GM21367 (cell line): ENCODE measurements around the gene CEP43.

Experiments
- ATAC-seq: cut with Tn5 transposase; IDR thresholded peaks from one replicate; pipeline ENCODE4 v1.9.1; 2021; ENCODE audit not compliant: unreplicated experiment

The CEP43 gene

DNA sequence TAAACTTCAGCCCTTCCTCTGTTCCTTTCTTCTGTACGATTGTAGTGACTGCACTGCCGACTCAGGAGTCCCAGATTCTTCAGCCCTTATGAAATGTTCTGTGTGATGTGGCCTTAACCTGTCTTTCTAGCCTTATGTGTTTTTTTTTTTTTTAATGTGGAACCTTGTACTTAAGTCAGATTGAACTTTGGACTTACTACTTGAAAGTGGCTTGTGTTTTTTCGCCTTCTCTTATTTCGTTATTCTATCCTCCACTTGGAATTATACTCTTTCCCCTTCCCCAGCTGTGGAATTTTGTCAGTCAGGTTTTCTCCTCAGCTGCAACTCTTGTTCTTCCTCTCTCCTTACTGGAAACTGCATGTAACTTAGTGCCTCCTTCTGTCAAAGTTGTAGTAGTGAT is 8.8 kb downstream of the CEP43 start:
- no peak for ATAC-seq

DNA sequence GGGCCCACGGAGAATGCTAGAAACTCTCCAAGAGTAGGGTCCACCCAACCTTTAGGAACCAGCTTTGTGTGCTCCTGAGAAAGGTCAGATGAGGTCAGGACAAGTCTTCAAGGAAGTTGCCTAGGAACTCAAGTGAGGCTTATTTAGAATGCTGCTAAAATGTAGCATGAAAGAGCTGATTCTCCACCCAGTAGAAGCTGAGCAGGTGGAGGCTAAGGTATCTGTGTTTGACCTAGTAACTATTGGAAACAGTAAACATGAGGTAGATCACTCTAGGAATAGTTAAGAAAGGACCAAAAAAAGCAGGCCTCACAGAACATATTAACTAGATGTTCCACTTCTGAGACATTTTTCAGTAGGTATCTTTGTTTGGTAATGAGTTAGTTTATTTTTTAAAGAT is 13.9 kb downstream of the CEP43 start:
- ATAC-seq, result no peak

DNA sequence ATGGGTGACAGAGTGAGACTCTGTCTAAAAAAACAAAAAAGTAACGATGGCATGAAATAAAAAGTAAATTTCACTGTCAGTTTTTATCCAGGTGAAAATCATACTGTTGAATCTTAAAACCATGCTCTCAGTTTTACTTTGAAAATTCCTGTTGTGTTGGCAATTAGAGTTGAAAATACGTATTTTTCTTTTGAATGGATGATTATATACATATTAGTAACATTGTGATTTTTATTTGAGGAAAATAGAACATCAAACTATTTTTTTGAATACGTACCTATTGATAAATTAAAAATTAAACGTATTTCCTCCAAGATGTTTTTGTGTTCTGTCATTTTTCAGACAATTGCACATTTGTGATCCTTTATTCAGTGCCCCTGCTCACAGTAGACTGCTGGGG is 14.7 kb downstream of the CEP43 start:
- ATAC-seq, result no peak

DNA sequence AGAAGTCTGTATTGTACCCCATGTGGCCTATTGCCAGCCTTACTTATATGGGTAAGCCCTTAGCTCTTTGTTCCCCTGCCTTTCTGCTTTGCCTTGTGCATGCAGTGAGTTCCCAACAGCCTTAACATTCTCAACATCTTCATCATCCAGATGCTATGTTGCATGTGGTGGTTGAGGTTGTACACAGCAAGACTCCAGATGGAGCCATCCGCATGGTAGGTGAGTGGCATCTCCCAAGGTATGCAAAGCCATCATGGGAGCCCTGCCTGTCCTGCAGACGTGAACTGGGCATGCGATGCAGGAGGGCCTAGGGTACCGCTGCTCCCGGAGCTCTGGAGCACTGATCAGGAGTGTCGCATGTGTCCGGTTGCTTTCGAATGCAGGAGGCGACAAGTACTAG is 16.1 kb downstream of the CEP43 start:
- no peak for ATAC-seq

DNA sequence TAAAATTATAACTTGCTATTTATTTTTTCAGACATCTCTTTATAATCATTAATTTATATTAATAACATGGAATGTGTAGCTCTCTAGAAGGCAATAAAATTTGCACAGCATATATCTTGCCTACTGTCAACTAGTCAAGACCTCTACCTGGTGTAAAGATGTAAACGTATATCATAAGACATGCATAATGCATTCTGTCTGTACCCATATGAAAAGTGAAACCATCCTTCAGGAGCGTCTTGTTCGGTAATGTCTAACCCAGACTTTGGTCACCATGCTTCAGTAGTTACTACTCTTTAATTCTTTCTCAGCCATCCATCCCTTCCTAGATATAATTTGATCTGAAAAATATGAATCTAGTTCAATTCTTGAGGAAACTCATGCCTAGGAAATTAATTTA is 21.0 kb downstream of the CEP43 start:
- ATAC-seq, result peak; percentile 67

GRCh38 chr6:167027308-167027707 is 28.1 kb downstream of the CEP43 start:
- no peak for ATAC-seq

- ATAC-seq, result no peak
Measured at GRCh38 chr6:167027772-167028171, 28.6 kb downstream of the CEP43 start.

DNA sequence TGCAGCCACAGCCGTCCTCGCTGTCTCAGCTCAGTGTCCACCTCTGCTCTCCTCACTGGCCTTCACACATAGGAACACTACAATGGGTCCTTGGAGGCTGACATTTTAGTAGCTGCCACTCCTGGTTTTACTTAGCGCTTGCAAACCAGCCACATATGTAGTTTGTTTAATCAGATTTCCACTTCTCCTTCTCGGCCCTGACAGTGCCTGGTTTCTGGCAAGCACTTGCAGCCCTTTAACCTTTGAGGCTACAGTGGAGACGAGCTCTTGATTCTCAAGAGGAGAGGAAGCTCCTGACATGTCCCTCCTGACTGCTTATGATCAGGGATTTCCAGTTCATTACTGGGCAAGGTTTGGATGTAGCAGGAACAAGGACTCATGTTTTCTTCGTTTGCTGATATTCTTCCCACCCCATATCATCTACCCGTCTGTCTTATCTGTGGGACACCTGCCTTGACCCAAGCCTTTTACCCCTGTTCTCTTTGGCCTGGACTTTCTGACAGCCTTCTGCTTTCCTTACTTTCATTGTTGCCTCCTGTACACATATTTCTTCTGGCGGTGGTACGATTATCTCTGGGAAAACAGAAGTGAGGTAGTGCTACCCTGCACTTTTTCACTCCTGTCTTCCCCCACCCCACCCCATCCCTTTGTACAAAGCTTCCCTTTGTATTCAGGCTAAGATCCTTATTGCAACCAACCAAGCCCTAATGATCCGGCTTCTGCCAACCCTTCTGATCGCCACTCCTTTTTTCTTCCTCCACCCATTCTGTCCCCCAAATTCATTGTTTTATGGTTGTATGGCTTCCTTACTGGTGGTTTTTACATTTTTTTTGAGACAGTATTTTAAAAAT is 31.2 kb downstream of the CEP43 start:
- ATAC-seq, result no peak

- ATAC-seq, result no peak
Measured at GRCh38 chr6:167031082-167031709, 32.0 kb downstream of the CEP43 start.

DNA sequence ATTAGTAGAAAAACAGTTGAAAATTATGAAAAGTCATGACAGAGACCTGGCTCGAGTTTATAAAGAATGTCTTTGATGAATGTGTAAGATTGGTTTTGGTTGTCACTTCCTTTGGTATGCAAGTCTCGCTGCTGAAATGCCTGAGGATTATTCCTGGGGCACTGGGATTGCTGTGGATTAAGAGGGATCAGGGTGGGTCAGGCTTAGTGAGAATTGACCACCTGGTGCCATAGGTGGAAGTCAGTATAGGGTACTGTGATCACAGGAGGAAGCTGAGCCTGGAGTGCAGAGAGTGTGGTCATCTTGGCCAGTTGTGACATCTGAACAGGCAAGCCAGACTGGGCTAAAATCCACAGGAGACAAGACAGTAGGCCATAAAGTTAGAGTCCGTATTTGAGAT is 34.9 kb downstream of the CEP43 start:
- ATAC-seq, result no peak

GRCh38 chr6:167037762-167038161 is 38.6 kb downstream of the CEP43 start:
- ATAC-seq, result no peak

DNA sequence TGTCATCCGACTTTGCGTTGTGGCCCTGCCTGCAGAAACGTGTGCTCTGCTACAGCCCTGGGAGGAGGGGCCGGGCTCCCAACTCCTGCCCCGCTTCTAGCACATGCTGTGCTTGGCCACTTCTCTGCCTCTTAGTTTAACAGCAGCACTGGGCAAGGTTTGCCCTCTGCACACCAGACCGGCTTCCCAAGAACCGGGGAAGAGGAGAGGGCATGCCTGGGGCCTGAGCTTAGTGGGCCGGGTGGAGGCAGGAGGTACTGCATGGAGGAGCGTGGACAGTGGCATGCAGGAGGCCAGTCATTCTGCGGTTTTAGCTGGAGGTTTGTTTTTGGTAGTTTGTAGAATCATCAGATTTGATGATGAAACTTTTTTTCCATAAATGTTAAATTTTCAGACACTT is 45.5 kb downstream of the CEP43 start:
- ATAC-seq, result no peak

GRCh38 chr6:167045828-167046580 is 46.8 kb downstream of the CEP43 start:
- no peak for ATAC-seq

DNA sequence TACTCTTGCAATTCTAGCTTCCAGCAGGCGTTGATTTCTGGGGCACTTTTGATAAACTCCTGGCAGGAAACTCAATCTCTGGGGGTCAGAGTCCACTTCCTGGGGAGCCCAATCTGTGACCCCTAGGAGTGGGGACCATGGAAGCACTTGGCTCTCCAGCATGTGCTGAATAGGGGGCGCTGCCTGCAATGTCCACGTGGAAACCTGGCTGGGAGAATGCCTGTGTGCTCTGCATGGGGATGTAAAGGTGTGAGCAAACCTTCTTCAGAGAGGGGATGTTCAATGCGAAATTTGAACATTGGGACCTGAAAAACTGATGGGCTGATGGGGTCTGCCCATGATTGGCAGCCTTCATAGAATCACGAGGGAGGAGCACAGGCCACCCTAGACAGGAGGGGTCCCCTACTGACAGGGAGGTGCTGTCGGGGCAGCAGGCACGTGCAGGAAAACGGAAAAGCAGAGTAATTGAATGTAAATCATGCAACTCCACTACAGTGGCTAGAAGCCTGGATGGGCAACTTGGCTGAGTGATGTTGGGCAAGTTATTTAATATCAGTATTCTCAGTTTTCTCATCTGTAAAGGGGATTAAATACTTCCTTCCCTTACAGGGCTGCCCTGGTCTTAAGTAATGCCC is 47.8 kb downstream of the CEP43 start:
- peak; percentile 14 for ATAC-seq

GRCh38 chr6:167047554-167047953 is 48.4 kb downstream of the CEP43 start:
- ATAC-seq, result peak; percentile 87
